HepG2 (cell line): Measurements from ENCODE around the gene TMEM217. TPM values are rescaled to one million over a fixed set of nuclear protein-coding genes. Genes with fewer than 3 reads are reported as not detected.

Source experiments
- CTCF ChIP-seq: sonication (generic); formaldehyde crosslinking; IDR thresholded peaks from 2 replicates; pipeline ENCODE4 v1.5.0; 2020; ENCODE audit warnings: mild to moderate bottlenecking, missing genetic modification reagents, moderate library complexity
- FOXC1 ChIP-seq: sonication (generic); formaldehyde crosslinking; IDR thresholded peaks from 2 replicates; pipeline ENCODE4 v1.8.0; 2022; ENCODE audit warnings: mild to moderate bottlenecking, missing genetic modification reagents, borderline replicate concordance
- FOXP1 ChIP-seq, 2 experiments: fragments of 450-650 bp in 1 of 2; IDR thresholded peaks; 2 replicates each; pipeline ENCODE4 v1.6.1; 2017 to 2018; ENCODE audit warnings: antibody characterized with exemption in 1 of 2
- GABPB1 ChIP-seq: IDR thresholded peaks from 2 replicates; pipeline ENCODE4 v1.6.1; 2016; ENCODE audit warnings: mild to moderate bottlenecking, missing genetic modification reagents, moderate library complexity, missing compliant biosample characterization
- GPN1 ChIP-seq: sonication (generic); formaldehyde crosslinking; IDR thresholded peaks from 2 replicates; pipeline ENCODE4 v1.5.1; 2020; ENCODE audit warnings: missing genetic modification reagents, borderline replicate concordance
- ISL2 ChIP-seq: sonication (generic); formaldehyde crosslinking; IDR thresholded peaks from 2 replicates; pipeline ENCODE4 v1.5.0; 2020; ENCODE audit warnings: missing genetic modification reagents
- KDM1A ChIP-seq: IDR thresholded peaks from 2 replicates; pipeline ENCODE4 v1.6.1; 2016; ENCODE audit warnings: missing compliant biosample characterization
- NKX3-1 ChIP-seq: sonication (generic); formaldehyde crosslinking; IDR thresholded peaks from 2 replicates; pipeline ENCODE4 v1.5.0; 2020; ENCODE audit warnings: missing genetic modification reagents
- RARG ChIP-seq: sonication (generic); formaldehyde crosslinking; IDR thresholded peaks from 2 replicates; pipeline ENCODE4 v1.4.0; 2020; ENCODE audit warnings: low read depth, mild to moderate bottlenecking, missing genetic modification reagents
- SMYD3 ChIP-seq: sonication (generic); formaldehyde crosslinking; IDR thresholded peaks from 2 replicates; pipeline ENCODE4 v1.8.1; 2023; ENCODE audit warnings: mild to moderate bottlenecking, missing genetic modification reagents
- TFDP1 ChIP-seq: IDR thresholded peaks from 2 replicates; pipeline ENCODE4 v1.6.1; 2016; ENCODE audit warnings: missing compliant biosample characterization, missing genetic modification reagents, borderline replicate concordance
- UBTF ChIP-seq: sonication (generic); formaldehyde crosslinking; IDR thresholded peaks from 2 replicates; pipeline ENCODE4 v1.4.0; 2020; ENCODE audit warnings: mild to moderate bottlenecking, missing genetic modification reagents
- ZBTB1 ChIP-seq: sonication (generic); formaldehyde crosslinking; IDR thresholded peaks from 2 replicates; pipeline ENCODE4 v1.4.0; 2020; ENCODE audit warnings: missing genetic modification reagents, borderline replicate concordance
- ZBTB10 ChIP-seq: sonication (generic); formaldehyde crosslinking; IDR thresholded peaks from 2 replicates; pipeline ENCODE4 v1.4.0; 2020; ENCODE audit warnings: missing genetic modification reagents, borderline replicate concordance
- ZMYM4 ChIP-seq: sonication (generic); formaldehyde crosslinking; IDR thresholded peaks from 2 replicates; pipeline ENCODE4 v1.8.1; 2023; ENCODE audit warnings: mild to moderate bottlenecking, missing genetic modification reagents
- ZNF12 ChIP-seq: sonication (generic); formaldehyde crosslinking; IDR thresholded peaks from 2 replicates; pipeline ENCODE4 v1.5.0; 2020; ENCODE audit warnings: missing genetic modification reagents
- ZNF234 ChIP-seq: sonication (generic); formaldehyde crosslinking; conservative IDR thresholded peaks from 2 replicates; pipeline ENCODE4 v1.5.1; 2020; ENCODE audit warnings: mild to moderate bottlenecking, missing genetic modification reagents
- ZNF33B ChIP-seq: sonication (generic); formaldehyde crosslinking; IDR thresholded peaks from 2 replicates; pipeline ENCODE4 v1.5.1; 2020; ENCODE audit warnings: mild to moderate bottlenecking, missing genetic modification reagents
- ZNF556 ChIP-seq: sonication (generic); formaldehyde crosslinking; IDR thresholded peaks from 2 replicates; pipeline ENCODE4 v1.4.0; 2020; ENCODE audit warnings: mild to moderate bottlenecking, missing genetic modification reagents, borderline replicate concordance
- ZNF749 ChIP-seq: sonication (generic); formaldehyde crosslinking; IDR thresholded peaks from 2 replicates; pipeline ENCODE4 v1.8.0; 2022; ENCODE audit warnings: mild to moderate bottlenecking, missing genetic modification reagents, moderate library complexity, borderline replicate concordance
- ZNF792 ChIP-seq: IDR thresholded peaks from 2 replicates; pipeline ENCODE4 v1.6.1; 2016
- polyA plus RNA-seq, 8 experiments: library from polyadenylated mRNA; depleted of rRNA in 3 of 8; stranded (reverse) in 7 of 8; unstranded in 1 of 8; fragments of >200 nt; fragmentation: Illumina TruSeq in 4 of 8; extraction: Trizol in 4 of 8; gene quantifications; 2 replicates each; pipeline versions ENCODE4 v1.2.1 to v1.2.3, GENCODE V29; 2011 to 2016; ENCODE audit warnings: low read depth in 4 of 8, missing spikeins in 1 of 8, mixed read lengths in 1 of 8; ENCODE audit not compliant: insufficient read depth in 1 of 8
- total RNA-seq, 5 experiments: library from RNA; depleted of rRNA; stranded (reverse); fragments of >200 nt; fragmentation: Illumina TruSeq; extraction: Trizol; gene quantifications; 2 replicates each; pipeline ENCODE4 v1.2.3, GENCODE V29; 2016; ENCODE audit warnings: low read depth in 1 of 5

Gene TMEM217
- total and polyA plus RNA-seq, 2 of the 13 experiments (the other 11 are each of a cell fraction or from before 2014, with no cell fraction given) = 2.3 to 3.4 TPM

GRCh38 chr6:37244430-37245310 is 13.3 kb downstream of the TMEM217 start (continued):
- TF ChIP-seq KDM1A (CRISPR knock-in tag) (peak; percentile 52; the same call in 1 of the 2 replicates), ZNF792 (CRISPR knock-in tag) (peak; percentile 53; the same call in 1 of the 2 replicates), GABPB1 (CRISPR knock-in tag) (peak; percentile 25; the same call in 1 of the 2 replicates), ZBTB1 (no peak), GPN1 (no peak), NKX3-1 (peak; percentile 73; the same call in 1 of the 2 replicates), ZNF12 (no peak), ZNF33B (CRISPR knock-in tag) (no peak), ZBTB10 (no peak), ISL2 (CRISPR knock-in tag) (peak; percentile 47; the same call in 1 of the 2 replicates), SMYD3 (CRISPR knock-in tag) (0 out of 2 replicates have a peak, but pooled peaks have one; percentile 72), ZNF556 (CRISPR knock-in tag) (peak; percentile 49; the same call in 1 of the 2 replicates), CTCF (CRISPR knock-in tag) (no peak), TFDP1 (CRISPR knock-in tag) (0 out of 2 replicates have a peak, but pooled peaks have one; percentile 27), ZNF749 (0 out of 2 replicates have a peak, but pooled peaks have one; percentile 43), ZMYM4 (CRISPR knock-in tag) (peak; percentile 93), FOXP1 (IDR thresholded peaks at IDR 0.05) (no peak), FOXP1 (CRISPR knock-in tag; IDR thresholded peaks at IDR 0.05) (peak; percentile 36; the same call in 1 of the 2 replicates), FOXC1 (CRISPR knock-in tag) (peak; percentile 76), ZNF234 (CRISPR knock-in tag) (no peak), RARG (no peak), UBTF (CRISPR knock-in tag) (peak; percentile 51; the same call in 1 of the 2 replicates)
